Fibroblast of skin of left biceps (primary cell): ENCODE data around the gene MFAP5.

Experiments used
- DNase-seq, 2 experiments: peaks; one replicate each; pipeline ENCODE4 v3.0.0-alpha.2; 2013; ENCODE audit warnings: low read depth in 2 of 2

Gene MFAP5

GRCh38 chr12:8662593-8662992, at the start of gene MFAP5:
Gene MFAP5 (minus strand): TSS chr12:8662826. CDS start chr12:8662104, 722 bp downstream.
- DNase-seq, result peak; percentile 63 to 67

GRCh38 chr12:8709124-8709830, 46.7 kb upstream of the MFAP5 start:
- no peak for DNase-seq

- no peak for DNase-seq
These were observed 39.5 kb upstream of the MFAP5 start for GRCh38 chr12:8702159-8702558.

GRCh38 chr12:8701046-8701660, 38.5 kb upstream of the MFAP5 start:
- DNase-seq, result no peak

- DNase-seq, result no peak
These were observed 37.1 kb upstream of the MFAP5 start for GRCh38 chr12:8699714-8700113.

- no peak for DNase-seq
These were observed 36.3 kb upstream of the MFAP5 start for GRCh38 chr12:8698879-8699278.

- no peak for DNase-seq
These were observed 35.7 kb upstream of the MFAP5 start for GRCh38 chr12:8698132-8698851.

GRCh38 chr12:8697476-8698131, 35.0 kb upstream of the MFAP5 start, which contains the start of gene RIMKLB:
Gene RIMKLB (plus strand): TSS chr12:8697991. CDS start chr12:8713867, 15,876 bp downstream.
- DNase-seq, result peak; percentile 44 to 55

- no peak for DNase-seq
These were observed 34.5 kb upstream of the MFAP5 start for GRCh38 chr12:8697120-8697475.

- DNase-seq, result no peak
These were observed 33.9 kb upstream of the MFAP5 start for GRCh38 chr12:8696442-8697090.

- no peak for DNase-seq
These were observed 32.5 kb upstream of the MFAP5 start for GRCh38 chr12:8695116-8695515.

- peak in 1 of 2 experiments; percentile 41 for DNase-seq
These were observed 29.9 kb upstream of the MFAP5 start for GRCh38 chr12:8692573-8692972.

- no peak for DNase-seq
These were observed 27.1 kb upstream of the MFAP5 start for GRCh38 chr12:8689681-8690080.

- peak; percentile 74 to 75 for DNase-seq
These were observed 25.4 kb upstream of the MFAP5 start for GRCh38 chr12:8687846-8688601.

GRCh38 chr12:8685051-8685450, 22.4 kb upstream of the MFAP5 start:
- no peak for DNase-seq

GRCh38 chr12:8681129-8681884, 18.7 kb upstream of the MFAP5 start:
- DNase-seq, result no peak

- DNase-seq, result no peak
These were observed 17.9 kb upstream of the MFAP5 start for GRCh38 chr12:8680533-8680932.

GRCh38 chr12:8678661-8679111, 16.1 kb upstream of the MFAP5 start:
- DNase-seq, result peak; percentile 81 to 84

GRCh38 chr12:8677362-8677761, 14.7 kb upstream of the MFAP5 start:
- no peak for DNase-seq

GRCh38 chr12:8676651-8677050, 14.0 kb upstream of the MFAP5 start:
- no peak for DNase-seq
